IMR-90 (cell line): Measurements from ENCODE around the gene ARMC8. TPM values are rescaled to one million over a fixed set of nuclear protein-coding genes. Genes with fewer than 3 reads are reported as not detected.

Experiments used
- ATAC-seq: fragments of 200-7000 bp; cut with Tn5 transposase; 2 replicates; pipeline ENCODE4 v1.9.1; 2020; ENCODE audit warnings: low read depth, mild to moderate bottlenecking, moderate library complexity
- BruUV-seq: library from RNA; stranded (reverse); fragments of 400-500 nt; replicated peaks from 2 replicates; lab custom pipeline; 2021; lab: Mats Ljungman, UMichigan
- CTCF ChIA-PET: fragments of 300-600 bp; formaldehyde crosslinking; extraction: SDS; loops from one replicate; lab custom pipeline; 2021; ENCODE audit warnings: antibody characterized with exemption; lab: Yijun Ruan, JAX
- POLR2A ChIA-PET: fragments of 300-600 bp; sonication (Branson Sonifier 250); formaldehyde crosslinking; loops from one replicate; lab custom pipeline; 2022; ENCODE audit warnings: antibody characterized with exemption; ENCODE audit not compliant: unreplicated experiment; lab: Charles Lee
- DNase-seq: peaks from one replicate; pipeline ENCODE4 v3.0.0; 2013
- H2AFZ ChIP-seq: replicated peaks from 2 replicates; pipeline ENCODE3; 2013; ENCODE audit warnings: low read length, mild to moderate bottlenecking; ENCODE audit not compliant: poor library complexity
- H2AK5ac ChIP-seq: 2 replicates; pipeline ENCODE4 v1.6.1; 2013; ENCODE audit warnings: low read depth, low read length, inconsistent platforms
- H2AK9ac ChIP-seq: replicated peaks from 2 replicates; pipeline ENCODE3; 2013; ENCODE audit warnings: mild to moderate bottlenecking, low read depth, low read length, moderate library complexity; ENCODE audit not compliant: poor library complexity
- H2BK120ac ChIP-seq: 2 replicates; pipeline ENCODE4 v1.6.1; 2013; ENCODE audit warnings: low read depth, low read length, inconsistent platforms
- H2BK15ac ChIP-seq: 3 replicates; pipeline ENCODE4 v1.6.1; 2013; ENCODE audit warnings: low read depth, low read length, inconsistent platforms
- H2BK20ac ChIP-seq: 2 replicates; pipeline ENCODE4 v1.6.1; 2013; ENCODE audit warnings: low read depth, mild to moderate bottlenecking, inconsistent platforms, low read length, moderate library complexity
- H2BK5ac ChIP-seq: 2 replicates; pipeline ENCODE4 v1.6.1; 2013; ENCODE audit warnings: mild to moderate bottlenecking, low read depth, low read length, inconsistent platforms; ENCODE audit not compliant: poor library complexity, severe bottlenecking
- H3K14ac ChIP-seq: replicated peaks from 2 replicates; pipeline ENCODE4 v1.6.1; 2013; ENCODE audit warnings: low read depth, low read length, inconsistent platforms
- H3K18ac ChIP-seq: 2 replicates; pipeline ENCODE4 v1.6.1; 2013; ENCODE audit warnings: low read depth, low read length, control low read depth
- H3K23ac ChIP-seq: 2 replicates; pipeline ENCODE4 v1.6.1; 2013; ENCODE audit warnings: low read depth, low read length, inconsistent platforms
- H3K27ac ChIP-seq: 2 replicates; pipeline ENCODE4 v1.5.1; 2013; ENCODE audit warnings: mild to moderate bottlenecking, control low read depth, low read length; ENCODE audit not compliant: insufficient read depth
- H3K27me3 ChIP-seq: 2 replicates; pipeline ENCODE4 v1.6.1; 2013; ENCODE audit warnings: low read length; ENCODE audit not compliant: control insufficient read depth, insufficient read depth
- H3K36me3 ChIP-seq: 2 replicates; pipeline ENCODE4 v1.6.1; 2013; ENCODE audit warnings: low read length, mixed read lengths; ENCODE audit not compliant: control insufficient read depth, insufficient read depth
- H3K4ac ChIP-seq: 2 replicates; pipeline ENCODE4 v1.6.1; 2013; ENCODE audit warnings: low read depth, low read length, inconsistent platforms
- H3K4me1 ChIP-seq: 2 replicates; pipeline ENCODE4 v1.6.1; 2013; ENCODE audit warnings: low read length, mixed read lengths; ENCODE audit not compliant: control insufficient read depth, insufficient read depth
- H3K4me2 ChIP-seq: 2 replicates; pipeline ENCODE4 v1.6.1; 2013; ENCODE audit warnings: low read depth, mild to moderate bottlenecking, control low read depth, low read length, moderate library complexity
- H3K4me3 ChIP-seq: 2 replicates; pipeline ENCODE4 v1.5.1; 2013; ENCODE audit warnings: low read depth, mild to moderate bottlenecking, control low read depth, low read length, moderate library complexity; ENCODE audit not compliant: insufficient read depth
- H3K56ac ChIP-seq: 2 replicates; pipeline ENCODE4 v1.6.1; 2013; ENCODE audit warnings: low read length, inconsistent platforms; ENCODE audit not compliant: insufficient read depth; ENCODE audit errors: extremely low read depth
- H3K79me1 ChIP-seq, 2 experiments: 2 replicates each; pipeline ENCODE4 v1.6.1; 2013; ENCODE audit warnings: low read length in 2 of 2, inconsistent platforms in 1 of 2, low read depth in 1 of 2
- H3K9ac ChIP-seq: 2 replicates; pipeline ENCODE4 v1.6.1; 2013; ENCODE audit warnings: low read depth, low read length, control low read depth
- H3K9me1 ChIP-seq: 2 replicates; pipeline ENCODE4 v1.6.1; 2013; ENCODE audit warnings: low read length, inconsistent platforms; ENCODE audit not compliant: insufficient read depth
- H3K9me3 ChIP-seq: 2 replicates; pipeline ENCODE4 v1.6.1; 2013; ENCODE audit warnings: low read length; ENCODE audit not compliant: control insufficient read depth, insufficient read depth
- H4K20me1 ChIP-seq: 2 replicates; pipeline ENCODE4 v1.6.1; 2013; ENCODE audit warnings: low read length, inconsistent platforms; ENCODE audit not compliant: insufficient read depth
- H4K5ac ChIP-seq: 2 replicates; pipeline ENCODE4 v1.6.1; 2013; ENCODE audit warnings: mild to moderate bottlenecking, low read depth, low read length, control low read depth
- H4K8ac ChIP-seq, 2 experiments: 2 replicates each; pipeline ENCODE4 v1.6.1; 2013; ENCODE audit warnings: low read depth in 2 of 2, low read length in 2 of 2, control low read depth in 1 of 2, inconsistent platforms in 1 of 2
- H4K91ac ChIP-seq: 2 replicates; pipeline ENCODE4 v1.6.1; 2013; ENCODE audit warnings: low read depth, low read length, inconsistent platforms; ENCODE audit not compliant: insufficient read depth
- CEBPB ChIP-seq: IDR thresholded peaks from 2 replicates; pipeline ENCODE4 v1.6.1; 2012; ENCODE audit warnings: low read depth, low read length, improper control_type of control experiment
- WGBS, 2 experiments: methylation state at CpG; one replicate each; pipeline versions ENCODE4 v1.1.5 to v1.1.7; 2013; ENCODE audit warnings: missing lambda C conversion rate in 2 of 2; ENCODE audit not compliant: insufficient read length in 1 of 2; ENCODE audit errors: extremely low coverage in 2 of 2; 5-methylcytosine and 5-hydroxymethylcytosine counted together
- dilution Hi-C: fragments of 300-500 bp; cut with HindIII; formaldehyde crosslinking; loops from one replicate; pipeline ENCODE4 v1.14.3; 2018; ENCODE audit warnings: low sequenced_read_pairs; ENCODE audit not compliant: unreplicated experiment
- in situ Hi-C: fragments of 300-500 bp; cut with MboI; formaldehyde crosslinking; loops from 3 replicates; pipeline ENCODE4 v1.14.3; 2019; ENCODE audit warnings: low sequenced_read_pairs, inconsistent platforms, mixed read lengths
- intact Hi-C: fragments of 100-400 bp; cut with micrococcal nuclease; formaldehyde crosslinking; loops from 2 replicates; pipeline ENCODE4 v1.10.0; 2022
- polyA plus RNA-seq, 3 experiments: library from polyadenylated mRNA; depleted of rRNA; stranded (reverse); fragments of >200 nt; gene quantifications; 2 replicates each; pipeline ENCODE4 v1.2.3, GENCODE V29; 2012; ENCODE audit warnings: low replicate concordance in 1 of 3
- total RNA-seq: library from RNA; depleted of rRNA; stranded (reverse); fragments of >200 nt; gene quantifications from 2 replicates; pipeline ENCODE4 v1.2.3, GENCODE V29; 2012
- TF ChIP-seq, protein P1 (sequence below): fragments of 150-350 bp; IDR thresholded peaks from 2 replicates; pipeline ENCODE4 v1.6.1; 2017; ENCODE audit warnings: mild to moderate bottlenecking, antibody characterized with exemption, low read length, low read depth

Gene ARMC8
- total and polyA plus RNA-seq, 2 of the 4 experiments (the other 2 are of a cell fraction): 39.1 to 75.1 TPM

DNA sequence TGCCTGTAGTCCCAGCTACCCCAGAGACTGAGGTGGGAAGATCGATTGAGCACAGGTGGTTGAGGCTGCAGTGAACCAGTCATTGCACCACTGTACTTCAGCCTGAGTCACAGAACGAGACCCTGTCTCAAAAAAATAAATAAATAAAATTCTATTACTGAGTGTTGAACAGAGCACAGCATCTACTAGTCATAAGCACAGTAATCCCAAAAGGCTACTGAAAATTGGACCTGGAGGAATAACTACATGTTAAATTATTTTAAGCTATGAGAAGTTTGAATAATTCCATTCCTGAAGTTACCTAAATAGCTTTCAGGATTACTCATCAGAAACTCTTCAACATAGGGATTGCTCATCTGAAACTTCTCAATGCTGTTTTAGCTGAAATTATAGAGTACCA, 43.4 kb downstream of the ARMC8 start:
- H4K8ac ChIP-seq: no peak overlapping the region
- no CpG with 5 or more reads among the region's 2 CpGs for WGBS, 2 experiments
- H2BK120ac ChIP-seq: no peak overlapping the region
- no peaks in the 10 kb centered on the region for H3K9me3 ChIP-seq
- POLR2A ChIA-PET: no interaction called here
- no peak overlapping the region for H4K5ac ChIP-seq
- H4K91ac ChIP-seq: no peak overlapping the region
- peaks cover 2% of the 10 kb centered on the region; the same call in 1 of the 2 replicates for H3K4me1 ChIP-seq
- peaks cover 11% of the 10 kb centered on the region; the same call in 1 of the 2 replicates for H3K9me1 ChIP-seq
- TF ChIP-seq, protein P1, sequence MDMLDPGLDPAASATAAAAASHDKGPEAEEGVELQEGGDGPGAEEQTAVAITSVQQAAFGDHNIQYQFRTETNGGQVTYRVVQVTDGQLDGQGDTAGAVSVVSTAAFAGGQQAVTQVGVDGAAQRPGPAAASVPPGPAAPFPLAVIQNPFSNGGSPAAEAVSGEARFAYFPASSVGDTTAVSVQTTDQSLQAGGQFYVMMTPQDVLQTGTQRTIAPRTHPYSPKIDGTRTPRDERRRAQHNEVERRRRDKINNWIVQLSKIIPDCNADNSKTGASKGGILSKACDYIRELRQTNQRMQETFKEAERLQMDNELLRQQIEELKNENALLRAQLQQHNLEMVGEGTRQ: no peak
- TF ChIP-seq CEBPB: peak; percentile 53
- no peak overlapping the region for H2AK9ac ChIP-seq
- intact Hi-C loops: no loop called here
- H3K14ac ChIP-seq: no peak overlapping the region
- no peak overlapping the region for H3K4me2 ChIP-seq
- CTCF ChIA-PET: interaction anchor here (1.4 kb wide), 1 partner anchor 11 kb away, joined by 3 read pairs; no protein-coding TSS in a partner anchor
- H2AK5ac ChIP-seq: no peak overlapping the region
- no peaks in the 10 kb centered on the region for H3K27me3 ChIP-seq
- no peak overlapping the region for H3K9ac ChIP-seq
- H2BK5ac ChIP-seq: no peak overlapping the region
- H4K20me1 ChIP-seq: peaks cover 22% of the 10 kb centered on the region; the same call in 1 of the 2 replicates
- no peak overlapping the region for H3K4ac ChIP-seq
- ATAC-seq (peak; percentile 50), DNase-seq (peak; percentile 69)
- no peak overlapping the region for H2BK20ac ChIP-seq
- H3K36me3 ChIP-seq: peaks cover 12% of the 10 kb centered on the region
- H2BK15ac ChIP-seq: no peak overlapping the region
- H3K4me3 ChIP-seq: no peak overlapping the region
- H3K79me1 ChIP-seq: peaks cover 3 to 12% of the 10 kb centered on the region in 2 experiments; a peak in 3 of 4 replicates
- no peak overlapping the region for H2AFZ ChIP-seq
- H3K27ac ChIP-seq: no peak overlapping the region
- dilution Hi-C loops: no loop called here
- no peak overlapping the region for H3K56ac ChIP-seq
- no peak overlapping the region for H3K18ac ChIP-seq
- no peak overlapping the region for H3K23ac ChIP-seq
- in situ Hi-C loops: no loop called here
- no TSS peak for BruUV-seq
